ENCODE results near the gene C1orf35. TPM values are rescaled to one million over a fixed set of nuclear protein-coding genes. Genes with fewer than 3 reads are reported as not detected.

Gene C1orf35
- total RNA-seq, 5 donors from 2014 or later (not counting 1 experiment from before 2014, with no cell fraction given), result 19.7 to 34.0 (median 32.3) TPM

DNA sequence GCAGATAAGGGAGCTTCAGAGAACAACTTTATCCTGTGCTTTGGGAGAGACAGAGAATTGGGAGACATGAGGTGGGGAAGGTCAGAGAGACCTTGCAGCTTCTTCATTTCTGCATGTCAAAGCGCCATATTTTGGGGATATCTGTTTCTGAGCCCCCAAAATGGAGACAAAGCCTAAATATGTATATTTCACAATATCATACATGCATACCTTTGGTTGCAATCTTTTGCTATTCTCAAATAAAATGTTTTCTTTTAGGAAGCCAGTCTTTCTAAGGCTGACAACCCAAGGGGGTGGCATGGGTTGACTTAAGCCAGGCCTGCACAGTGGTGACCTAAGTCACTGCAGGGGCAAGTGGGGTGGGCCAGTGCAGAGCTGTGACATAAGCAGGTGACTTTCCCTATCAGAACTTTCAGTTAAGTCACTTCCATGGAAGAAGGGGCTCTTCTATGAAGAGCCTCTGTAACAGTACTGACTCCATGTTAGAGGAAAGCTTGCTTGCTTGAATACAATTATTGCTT lies 19.9 kb upstream of the C1orf35 start:
- Histone ChIP-seq H3K27me3 (replicated peaks in 1 of 2; ENCODE audit: control insufficient read depth in 2 of 2, extremely low read depth in 1 of 2, insufficient read depth in 2 of 2, low read length in 1 of 2) (no peaks in the 10 kb centered on the region), H3K36me3 (ENCODE audit: control insufficient read depth in 2 of 2, extremely low read depth in 1 of 2, insufficient read depth in 1 of 2, low read length in 1 of 2) (no peaks in the 10 kb centered on the region), H3K27ac (ENCODE audit: low read length) (no peak overlapping the region), H3K4me1 (ENCODE audit: control insufficient read depth in 1 of 2, extremely low read depth in 1 of 2, insufficient read depth in 2 of 2, low read length in 2 of 2) (no peaks in the 10 kb centered on the region), H3K4me3 (ENCODE audit: control insufficient read depth in 1 of 2, extremely low read depth in 1 of 2, low read length in 1 of 2) (no peak overlapping the region), H3K9me3 (no peaks in the 10 kb centered on the region)
- no CpG with 5 or more reads among the region's 1 CpG for WGBS (ENCODE audit: insufficient coverage)
- peaks cover 1% of the 10 kb centered on the region for H3K36me3 Mint-ChIP-seq
- peaks cover 0 to 2% (median 0%) of the 10 kb centered on the region in 3 donors for H3K9me3 Mint-ChIP-seq
- CTCF ChIA-PET, result no interaction called here
- H3K4me1 Mint-ChIP-seq, result peaks cover 0 to 5% (median 0%) of the 10 kb centered on the region in 3 donors
- H3K4me3 Mint-ChIP-seq, result no peak overlapping the region
- peaks cover under 1 to 15% of the 10 kb centered on the region in 2 donors for H3K27me3 Mint-ChIP-seq
- POLR2A ChIA-PET, result no interaction called here
- ATAC-seq (replicated peaks in 1 of 4) (no peak), DNase-seq (no peak)
- no peak overlapping the region for H3K27ac Mint-ChIP-seq

GRCh38 chr1:228120857-228121489 lies 17.8 kb upstream of the C1orf35 start:
- peak overlapping the region in 1 of 2 donors; percentile 11 for H3K27ac Mint-ChIP-seq
- peaks cover 0 to 2% of the 10 kb centered on the region in 2 experiments for H3K27me3 ChIP-seq (replicated peaks in 1 of 2; ENCODE audit: control insufficient read depth in 2 of 2, extremely low read depth in 1 of 2, insufficient read depth in 2 of 2, low read length in 1 of 2)
- WGBS (ENCODE audit: insufficient coverage), result 78% methylated on average over 1 of the region's 5 CpGs
- ATAC-seq (replicated peaks in 1 of 4), result peak in 1 of 4 experiments; percentile 67
- no peak for DNase-seq
- peaks cover 2% of the 10 kb centered on the region for H3K36me3 Mint-ChIP-seq
- H3K4me3 Mint-ChIP-seq, result no peak overlapping the region
- no peaks in the 10 kb centered on the region for H3K4me1 ChIP-seq (ENCODE audit: control insufficient read depth in 1 of 2, extremely low read depth in 1 of 2, insufficient read depth in 2 of 2, low read length in 2 of 2)
- peaks cover 0 to 5% (median 0%) of the 10 kb centered on the region in 3 donors for H3K4me1 Mint-ChIP-seq
- ChIA-PET CTCF (no interaction called here), POLR2A (no interaction called here)
- H3K36me3 ChIP-seq (ENCODE audit: control insufficient read depth in 2 of 2, extremely low read depth in 1 of 2, insufficient read depth in 1 of 2, low read length in 1 of 2), result no peaks in the 10 kb centered on the region
- no peak overlapping the region for H3K27ac ChIP-seq (ENCODE audit: low read length)
- H3K4me3 ChIP-seq (ENCODE audit: control insufficient read depth in 1 of 2, extremely low read depth in 1 of 2, low read length in 1 of 2), result no peak overlapping the region
- H3K9me3 ChIP-seq, result no peaks in the 10 kb centered on the region
- H3K9me3 Mint-ChIP-seq, result peaks cover 0 to 3% (median 0%) of the 10 kb centered on the region in 3 donors
- H3K27me3 Mint-ChIP-seq, result peaks cover 0 to 2% of the 10 kb centered on the region in 2 donors

GRCh38 chr1:228120351-228120750 lies 17.2 kb upstream of the C1orf35 start:
- POLR2A ChIA-PET, result no interaction called here
- no peak overlapping the region for H3K27ac ChIP-seq (ENCODE audit: low read length)
- no peaks in the 10 kb centered on the region for H3K36me3 ChIP-seq (ENCODE audit: control insufficient read depth in 2 of 2, extremely low read depth in 1 of 2, insufficient read depth in 1 of 2, low read length in 1 of 2)
- no peak for DNase-seq
- no peaks in the 10 kb centered on the region for H3K4me1 ChIP-seq (ENCODE audit: control insufficient read depth in 1 of 2, extremely low read depth in 1 of 2, insufficient read depth in 2 of 2, low read length in 2 of 2)
- peaks cover 0 to 3% (median 0%) of the 10 kb centered on the region in 3 donors for H3K9me3 Mint-ChIP-seq
- ATAC-seq (replicated peaks in 1 of 4), result no peak
- H3K36me3 Mint-ChIP-seq, result peaks cover 2% of the 10 kb centered on the region
- H3K4me3 Mint-ChIP-seq, result no peak overlapping the region
- H3K27ac Mint-ChIP-seq, result no peak overlapping the region
- no CpG with 5 or more reads among the region's 1 CpG for WGBS (ENCODE audit: insufficient coverage)
- H3K27me3 ChIP-seq (replicated peaks in 1 of 2; ENCODE audit: control insufficient read depth in 2 of 2, extremely low read depth in 1 of 2, insufficient read depth in 2 of 2, low read length in 1 of 2), result peaks cover 0 to 2% of the 10 kb centered on the region in 2 experiments
- H3K9me3 ChIP-seq, result no peaks in the 10 kb centered on the region
- H3K4me3 ChIP-seq (ENCODE audit: control insufficient read depth in 1 of 2, extremely low read depth in 1 of 2, low read length in 1 of 2), result no peak overlapping the region
- H3K27me3 Mint-ChIP-seq, result peaks cover 0 to 2% of the 10 kb centered on the region in 2 donors
- peaks cover 0 to 5% (median 0%) of the 10 kb centered on the region in 3 donors for H3K4me1 Mint-ChIP-seq
- CTCF ChIA-PET, result no interaction called here

DNA sequence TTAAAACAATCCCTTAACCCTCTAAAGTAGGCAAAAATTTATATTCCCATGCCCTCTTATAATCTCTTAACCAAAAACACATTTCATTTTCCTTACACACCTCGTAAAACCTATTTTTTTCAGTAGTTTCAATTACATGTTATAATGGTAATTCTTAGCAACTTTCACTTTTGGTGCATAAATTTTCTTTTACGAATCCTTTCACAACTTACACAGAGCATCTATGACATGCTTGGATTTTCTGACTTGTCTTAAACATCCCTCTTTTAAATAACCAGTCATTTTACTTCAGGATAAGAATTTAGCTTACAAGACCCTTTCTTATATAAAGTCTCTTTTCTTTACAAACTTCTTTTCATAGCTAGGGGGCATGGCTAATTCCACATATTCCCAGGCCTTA lies 14.9 kb upstream of the C1orf35 start:
- Mint-ChIP-seq H3K4me1 (peaks cover 0 to 5% (median 0%) of the 10 kb centered on the region in 3 donors), H3K27ac (no peak overlapping the region), H3K9me3 (peaks cover 0 to 3% (median 0%) of the 10 kb centered on the region in 3 donors), H3K27me3 (no peaks in the 10 kb centered on the region), H3K36me3 (peaks cover 2% of the 10 kb centered on the region), H3K4me3 (no peak overlapping the region)
- POLR2A ChIA-PET, result no interaction called here
- whole genome bisulfite sequencing (ENCODE audit: insufficient coverage), result no CpG with 5 or more reads among the region's 2 CpGs
- H3K9me3 ChIP-seq, result no peaks in the 10 kb centered on the region
- H3K4me3 ChIP-seq (ENCODE audit: control insufficient read depth in 1 of 2, extremely low read depth in 1 of 2, low read length in 1 of 2), result no peak overlapping the region
- CTCF ChIA-PET, result no interaction called here
- ATAC-seq (replicated peaks in 1 of 4) (no peak), DNase-seq (no peak)
- no peaks in the 10 kb centered on the region for H3K36me3 ChIP-seq (ENCODE audit: control insufficient read depth in 2 of 2, extremely low read depth in 1 of 2, insufficient read depth in 1 of 2, low read length in 1 of 2)
- no peaks in the 10 kb centered on the region for H3K4me1 ChIP-seq (ENCODE audit: control insufficient read depth in 1 of 2, extremely low read depth in 1 of 2, insufficient read depth in 2 of 2, low read length in 2 of 2)
- peaks cover 0 to 2% of the 10 kb centered on the region in 2 experiments for H3K27me3 ChIP-seq (replicated peaks in 1 of 2; ENCODE audit: control insufficient read depth in 2 of 2, extremely low read depth in 1 of 2, insufficient read depth in 2 of 2, low read length in 1 of 2)
- no peak overlapping the region for H3K27ac ChIP-seq (ENCODE audit: low read length)

GRCh38 chr1:228117335-228117734 lies 14.2 kb upstream of the C1orf35 start:
- Mint-ChIP-seq H3K4me1 (peaks cover 0 to 5% (median 0%) of the 10 kb centered on the region in 3 donors), H3K27ac (no peak overlapping the region), H3K27me3 (no peaks in the 10 kb centered on the region), H3K36me3 (peaks cover 2% of the 10 kb centered on the region), H3K9me3 (peaks cover 0 to 3% (median 0%) of the 10 kb centered on the region in 3 donors), H3K4me3 (no peak overlapping the region)
- CTCF ChIA-PET, result no interaction called here
- Histone ChIP-seq H3K27ac (ENCODE audit: low read length) (no peak overlapping the region), H3K9me3 (no peaks in the 10 kb centered on the region), H3K36me3 (ENCODE audit: control insufficient read depth in 2 of 2, extremely low read depth in 1 of 2, insufficient read depth in 1 of 2, low read length in 1 of 2) (no peaks in the 10 kb centered on the region), H3K4me3 (ENCODE audit: control insufficient read depth in 1 of 2, extremely low read depth in 1 of 2, low read length in 1 of 2) (no peak overlapping the region), H3K4me1 (ENCODE audit: control insufficient read depth in 1 of 2, extremely low read depth in 1 of 2, insufficient read depth in 2 of 2, low read length in 2 of 2) (no peaks in the 10 kb centered on the region), H3K27me3 (replicated peaks in 1 of 2; ENCODE audit: control insufficient read depth in 2 of 2, extremely low read depth in 1 of 2, insufficient read depth in 2 of 2, low read length in 1 of 2) (peaks cover 0 to 2% of the 10 kb centered on the region in 2 experiments)
- no CpG with 5 or more reads among the region's 4 CpGs for WGBS (ENCODE audit: insufficient coverage)
- POLR2A ChIA-PET, result interaction anchor here in 1 of 2 donors (0.7 kb wide), 1 partner anchor 64 kb away, joined by 3 read pairs; no protein-coding TSS in a partner anchor
- ATAC-seq (replicated peaks in 1 of 4), result no peak
- DNase-seq, result no peak

DNA sequence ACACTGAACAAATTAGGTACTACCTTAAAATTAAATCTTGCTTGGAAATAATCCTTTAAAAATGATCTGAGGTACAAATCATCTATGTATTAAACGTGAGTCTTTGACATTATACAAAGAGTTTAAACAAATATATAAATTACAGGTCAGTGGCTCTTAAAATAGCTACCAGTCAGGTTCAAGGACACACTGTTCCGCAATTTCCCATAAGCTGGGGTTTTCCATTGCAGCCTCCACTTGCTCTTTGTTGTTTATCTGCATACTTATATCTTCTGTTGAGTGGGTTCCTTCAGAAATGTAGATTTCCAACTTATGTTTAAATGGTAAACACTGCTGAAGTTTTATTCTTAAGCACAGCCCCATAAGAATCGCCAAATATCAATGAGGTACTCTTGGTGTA lies 11.7 kb upstream of the C1orf35 start:
- H3K27me3 Mint-ChIP-seq, result no peaks in the 10 kb centered on the region
- Histone ChIP-seq H3K4me3 (ENCODE audit: control insufficient read depth in 1 of 2, extremely low read depth in 1 of 2, low read length in 1 of 2) (no peak overlapping the region), H3K27ac (ENCODE audit: low read length) (no peak overlapping the region), H3K9me3 (no peaks in the 10 kb centered on the region), H3K4me1 (ENCODE audit: control insufficient read depth in 1 of 2, extremely low read depth in 1 of 2, insufficient read depth in 2 of 2, low read length in 2 of 2) (peaks cover 0 to 5% of the 10 kb centered on the region in 2 experiments), H3K27me3 (replicated peaks in 1 of 2; ENCODE audit: control insufficient read depth in 2 of 2, extremely low read depth in 1 of 2, insufficient read depth in 2 of 2, low read length in 1 of 2) (peaks cover 0 to 2% of the 10 kb centered on the region in 2 experiments), H3K36me3 (ENCODE audit: control insufficient read depth in 2 of 2, extremely low read depth in 1 of 2, insufficient read depth in 1 of 2, low read length in 1 of 2) (no peaks in the 10 kb centered on the region)
- no CpG with 5 or more reads among the region's 3 CpGs for WGBS (ENCODE audit: insufficient coverage)
- H3K4me1 Mint-ChIP-seq, result peaks cover 0 to 5% (median 3%) of the 10 kb centered on the region in 3 donors
- no peak overlapping the region for H3K4me3 Mint-ChIP-seq
- ChIA-PET POLR2A (no interaction called here), CTCF (no interaction called here)
- H3K36me3 Mint-ChIP-seq, result peaks cover 2% of the 10 kb centered on the region
- DNase-seq, result no peak
- no peak overlapping the region for H3K27ac Mint-ChIP-seq
- H3K9me3 Mint-ChIP-seq, result peaks cover 0 to 3% (median 0%) of the 10 kb centered on the region in 3 donors
- ATAC-seq (replicated peaks in 1 of 4), result no peak
